Measurements from ENCODE around the gene TPO.
A peak's percentile ranks its signal among the peaks of the same experiment; 100 is the strongest.

Gene TPO

DNA sequence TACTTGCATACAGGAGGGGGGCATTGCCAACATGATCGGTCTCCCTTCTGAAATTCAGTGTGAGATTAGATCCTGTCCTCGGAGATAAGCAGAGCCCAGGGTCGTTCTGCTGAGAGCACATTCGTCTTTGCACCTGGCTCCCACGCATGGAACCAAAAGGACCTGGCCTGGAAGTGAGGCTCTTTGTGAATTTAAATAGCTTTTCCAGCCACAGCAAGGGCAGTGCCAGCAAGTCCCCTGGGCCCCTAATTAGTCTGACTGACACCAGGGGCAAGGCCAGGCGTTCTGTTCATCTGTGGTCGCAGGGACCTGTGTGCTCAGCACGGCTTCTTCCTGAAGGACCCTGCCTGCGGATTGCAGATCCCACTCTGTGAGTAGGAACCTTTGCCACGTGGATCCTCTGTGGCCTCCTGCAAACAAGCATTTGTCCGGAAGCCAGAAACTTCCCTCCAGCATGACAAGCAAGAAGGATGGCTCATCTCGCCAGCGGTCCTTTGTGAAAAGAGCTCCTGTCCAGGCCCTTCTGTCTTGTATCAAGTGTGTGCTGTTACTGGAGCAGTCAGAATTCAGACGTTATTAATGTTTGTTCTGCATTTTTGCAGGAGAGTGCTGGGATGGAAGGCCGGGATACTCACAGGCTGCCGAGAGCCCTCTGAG lies 128.7 kb downstream of the TPO start:
- TF ChIP-seq POLR2A (IDR thresholded peaks at IDR 0.05; ENCODE audit: low read depth, low read length) = no peak
- DNase-seq (ENCODE audit: insufficient read length, low spot score) (no peak), FAIRE-seq (no peak)

DNA sequence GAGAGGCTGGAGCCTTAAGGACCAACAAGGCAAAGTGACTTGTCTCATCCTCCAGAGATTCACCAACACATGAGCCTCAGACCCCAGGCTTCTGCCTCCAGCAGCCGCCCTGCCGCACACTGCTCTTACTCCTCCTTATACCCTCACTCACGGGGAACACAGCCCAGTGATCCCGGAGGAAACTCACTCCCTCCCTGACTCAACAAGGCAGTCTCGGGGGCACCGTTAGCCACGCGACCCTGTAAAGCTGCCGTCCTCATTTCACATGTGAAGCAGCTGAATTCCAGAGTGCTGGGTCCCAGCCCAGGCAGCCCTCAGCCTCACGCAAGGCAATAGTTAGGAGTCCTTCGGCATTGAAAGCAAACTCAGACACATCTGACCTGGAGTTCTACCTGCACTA lies 129.7 kb downstream of the TPO start:
- FAIRE-seq = no peak
- no peak for TF ChIP-seq POLR2A (IDR thresholded peaks at IDR 0.05; ENCODE audit: low read depth, low read length)
- DNase-seq (ENCODE audit: insufficient read length, low spot score) = no peak

DNA sequence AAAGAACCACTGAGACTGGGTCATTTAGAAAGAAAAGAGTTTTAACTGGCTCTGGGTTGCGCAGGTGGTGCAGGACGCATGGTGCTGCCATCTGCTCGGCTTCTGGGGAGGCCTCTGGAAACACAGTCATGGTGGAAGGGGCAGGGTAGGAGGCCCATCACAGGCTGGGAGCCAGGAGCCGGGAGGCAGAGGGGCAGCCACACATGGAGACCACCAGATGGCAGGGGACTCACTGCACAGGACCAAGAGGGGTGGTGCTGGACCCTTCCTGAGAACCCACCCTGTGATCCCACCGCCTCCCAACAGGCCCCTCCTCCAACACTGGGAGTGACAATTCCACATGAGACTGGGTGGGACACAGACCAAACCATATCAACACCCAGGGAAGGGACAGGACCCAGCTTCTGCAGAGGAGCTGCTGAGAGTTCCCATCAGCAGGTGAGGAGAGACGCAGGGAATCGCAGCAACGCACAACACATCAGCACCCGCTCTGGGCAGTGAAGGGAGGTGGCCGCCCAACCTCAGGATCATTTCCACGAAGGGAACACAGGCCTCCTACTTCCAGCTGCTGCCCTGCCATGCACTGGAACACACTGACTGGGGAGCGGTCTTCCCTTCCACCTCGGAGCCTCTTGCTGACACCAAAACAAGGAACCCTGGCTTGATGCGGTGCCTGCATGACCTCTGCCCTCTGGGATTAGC lies 130.7 kb downstream of the TPO start:
- no peak for TF ChIP-seq POLR2A (IDR thresholded peaks at IDR 0.05; ENCODE audit: low read depth, low read length)
- no peak for DNase-seq (ENCODE audit: insufficient read length, low spot score)
- FAIRE-seq = no peak

- TF ChIP-seq POLR2A (IDR thresholded peaks at IDR 0.05; ENCODE audit: low read depth, low read length) = no peak
- no peak for FAIRE-seq
- no peak for DNase-seq (ENCODE audit: insufficient read length, low spot score)
Observed at GRCh38 chr2:1544478-1545069, 131.3 kb downstream of the TPO start.

DNA sequence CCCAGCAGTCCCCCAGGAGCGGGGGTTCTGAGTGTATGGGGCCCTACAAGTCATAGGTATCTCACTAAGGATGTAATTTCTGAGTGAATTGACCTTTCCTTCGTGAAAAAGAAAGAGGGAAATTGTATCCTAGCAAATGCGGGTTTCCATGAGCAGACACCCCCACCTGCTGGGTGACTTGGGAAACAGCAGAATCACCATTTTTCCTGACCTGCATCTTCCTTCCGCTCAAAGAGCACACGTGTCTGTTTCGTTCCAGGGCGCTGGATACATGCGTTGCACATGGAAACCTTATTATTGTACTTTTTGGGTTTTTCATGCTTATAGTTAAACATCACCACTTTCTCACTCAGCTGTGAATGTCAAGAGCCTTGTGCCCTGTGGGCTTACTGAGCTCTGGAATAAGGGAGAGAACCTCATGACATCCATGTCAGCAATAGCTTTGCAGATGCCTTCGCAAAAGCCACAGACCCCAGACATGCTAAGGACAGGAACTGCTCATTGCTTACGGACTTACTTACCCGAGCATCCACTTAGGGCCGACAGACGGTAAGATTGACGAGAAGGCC lies 132.8 kb downstream of the TPO start:
- no peak for TF ChIP-seq POLR2A (IDR thresholded peaks at IDR 0.05; ENCODE audit: low read depth, low read length)
- DNase-seq (ENCODE audit: insufficient read length, low spot score) (peak; percentile 44), FAIRE-seq (no peak)

DNA sequence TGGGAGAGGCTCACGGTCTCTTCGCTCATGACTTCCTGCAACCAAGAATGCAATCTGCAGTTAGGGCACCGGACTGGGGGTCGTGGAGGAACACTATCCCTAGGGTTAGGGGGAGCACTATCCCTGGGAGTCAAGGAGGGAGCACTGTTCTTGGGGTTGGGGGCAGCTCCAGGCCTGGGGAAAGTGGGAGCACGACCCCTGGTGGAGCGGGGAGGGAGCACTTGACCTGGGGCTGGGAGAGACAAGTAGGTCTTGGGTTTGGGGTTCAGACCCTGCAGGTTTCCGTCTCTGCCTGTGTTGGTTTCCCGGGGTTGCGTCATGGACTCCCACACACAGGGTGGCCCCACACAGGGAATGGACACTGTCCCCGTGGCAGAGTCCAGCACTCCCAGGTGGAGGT lies 133.6 kb downstream of the TPO start:
- FAIRE-seq (no peak), DNase-seq (ENCODE audit: insufficient read length, low spot score) (no peak)
- TF ChIP-seq POLR2A (IDR thresholded peaks at IDR 0.05; ENCODE audit: low read depth, low read length) = no peak

GRCh38 chr2:1548910-1549673 lies 135.8 kb downstream of the TPO start:
- DNase-seq (ENCODE audit: insufficient read length, low spot score) (no peak), FAIRE-seq (no peak)
- no peak for TF ChIP-seq POLR2A (IDR thresholded peaks at IDR 0.05; ENCODE audit: low read depth, low read length)

DNA sequence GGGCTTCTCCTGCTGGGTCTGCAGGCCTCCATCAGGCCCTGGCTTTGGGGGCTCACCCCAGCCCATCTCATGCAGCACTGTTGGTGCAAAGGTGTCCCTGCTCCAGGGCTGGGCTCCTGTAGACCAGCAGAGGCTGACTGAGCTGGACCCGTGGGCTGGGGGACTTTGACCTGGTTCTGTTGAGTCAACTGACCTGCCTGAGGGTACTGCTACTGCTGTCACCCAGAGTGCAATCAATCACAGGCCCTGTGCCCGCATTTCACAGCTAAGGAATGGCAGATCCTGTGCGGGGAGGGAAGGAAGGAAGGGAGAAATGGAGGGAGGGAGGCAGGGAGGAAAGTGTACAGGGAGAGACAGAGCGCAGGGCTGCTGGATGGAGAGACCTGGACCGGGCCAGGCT lies 136.8 kb downstream of the TPO start:
- FAIRE-seq (no peak), DNase-seq (ENCODE audit: insufficient read length, low spot score) (no peak)
- no peak for TF ChIP-seq POLR2A (IDR thresholded peaks at IDR 0.05; ENCODE audit: low read depth, low read length)

DNA sequence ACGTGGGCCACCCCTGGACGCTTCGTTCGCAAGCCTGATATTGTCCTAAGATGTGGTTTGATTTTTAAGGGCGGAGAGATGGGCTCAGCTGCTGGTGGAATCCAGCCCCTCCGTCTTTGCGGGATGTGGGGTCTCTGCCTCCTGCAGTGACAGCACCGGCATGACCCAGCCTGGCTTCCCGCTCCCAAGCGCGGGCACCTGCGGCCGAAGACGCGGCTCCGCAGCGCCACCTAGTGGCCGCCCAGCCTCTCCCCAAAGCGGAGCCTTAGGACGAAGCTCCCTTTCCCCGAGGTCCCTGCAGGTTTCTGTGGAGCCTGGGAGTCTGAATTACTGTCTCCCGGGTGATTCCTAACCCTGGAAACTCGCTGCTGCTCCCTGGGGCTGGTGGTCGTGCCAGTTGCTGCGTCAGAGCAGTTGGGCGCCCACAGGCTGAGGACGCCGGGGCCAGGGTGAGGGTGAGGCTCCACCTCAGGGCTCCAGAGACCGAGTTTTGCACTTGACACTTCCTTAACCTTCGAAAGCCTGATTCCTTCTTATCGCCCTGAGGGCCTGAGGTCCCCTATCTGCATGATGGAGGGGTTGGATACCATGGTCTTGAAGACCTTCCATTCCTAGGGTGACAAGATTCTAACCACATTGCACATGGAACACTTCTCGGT lies 137.5 kb downstream of the TPO start:
- FAIRE-seq = no peak
- TF ChIP-seq POLR2A (IDR thresholded peaks at IDR 0.05; ENCODE audit: low read depth, low read length) = no peak
- peak; percentile 79 for DNase-seq (ENCODE audit: insufficient read length, low spot score)

- DNase-seq (ENCODE audit: insufficient read length, low spot score) (no peak), FAIRE-seq (no peak)
- no peak for TF ChIP-seq POLR2A (IDR thresholded peaks at IDR 0.05; ENCODE audit: low read depth, low read length)
Observed at GRCh38 chr2:1551905-1552304, 138.6 kb downstream of the TPO start.

DNA sequence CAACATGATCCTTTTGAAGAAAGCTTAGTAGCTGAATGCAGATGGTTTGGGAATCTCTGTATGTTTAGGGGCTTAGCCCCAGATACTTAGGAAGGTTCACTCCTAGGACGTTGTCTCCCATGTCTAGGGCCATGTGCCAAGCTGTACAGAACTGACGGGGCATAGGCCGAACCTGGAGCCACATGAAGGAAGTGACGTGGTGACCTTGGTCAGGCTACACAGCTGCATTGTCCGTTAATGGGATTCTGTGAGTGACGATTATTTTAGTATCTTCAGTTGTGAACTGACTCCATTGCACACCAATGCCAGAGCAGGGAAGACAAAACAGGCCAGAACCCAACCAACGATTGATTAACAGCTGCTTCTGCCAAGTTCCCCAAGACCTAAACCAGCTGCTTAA lies 139.3 kb downstream of the TPO start:
- FAIRE-seq (no peak), DNase-seq (ENCODE audit: insufficient read length, low spot score) (no peak)
- TF ChIP-seq POLR2A (IDR thresholded peaks at IDR 0.05; ENCODE audit: low read depth, low read length) = no peak

DNA sequence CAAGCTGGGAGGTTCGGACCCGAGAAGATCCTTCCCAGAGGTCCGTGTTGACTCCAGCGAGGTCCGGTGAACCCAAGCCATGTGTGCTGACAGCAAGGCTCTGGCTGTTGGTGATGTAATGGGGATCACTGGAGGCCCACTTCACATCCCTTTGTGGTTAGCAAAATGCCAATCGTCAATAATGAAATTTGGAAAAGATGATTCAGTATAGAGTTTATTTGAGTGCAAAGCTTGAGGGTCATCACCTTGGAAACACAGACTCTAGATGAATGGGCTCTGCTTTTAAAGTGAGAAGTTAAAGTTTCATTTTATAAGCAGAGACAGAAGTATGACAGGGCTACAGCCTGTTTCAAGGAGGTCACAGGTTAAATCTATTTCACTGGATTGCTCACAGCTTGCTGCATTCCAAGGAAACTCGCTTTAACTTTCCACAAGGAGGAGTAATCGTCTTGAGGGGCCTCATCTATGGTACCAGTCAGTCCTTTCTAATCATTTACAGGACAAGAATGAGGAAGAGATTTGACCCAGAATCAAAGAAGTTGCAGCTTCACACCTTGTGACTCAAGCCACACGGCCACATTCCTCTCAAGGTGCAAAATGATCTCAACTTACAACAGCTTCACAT lies 140.5 kb downstream of the TPO start:
- no peak for TF ChIP-seq POLR2A (IDR thresholded peaks at IDR 0.05; ENCODE audit: low read depth, low read length)
- FAIRE-seq (no peak), DNase-seq (ENCODE audit: insufficient read length, low spot score) (no peak)

GRCh38 chr2:1556286-1556685 lies 143.0 kb downstream of the TPO start:
- DNase-seq (ENCODE audit: insufficient read length, low spot score) = no peak

More at GRCh38 chr2:1556286-1556685, 143.0 kb downstream of the TPO start:
- no peak for FAIRE-seq
- TF ChIP-seq POLR2A (IDR thresholded peaks at IDR 0.05; ENCODE audit: low read depth, low read length) = no peak
